Measurements from ENCODE around the gene CPA1. TPM values are rescaled to one million over a fixed set of nuclear protein-coding genes. Genes with fewer than 3 reads are reported as not detected.
"Not testable (repeated sequence)": the region's sequence is repeated elsewhere in the genome, so short reads cannot be mapped to it uniquely, and the experiment has no call there.

Gene CPA1
- total RNA-seq, 1 experiment from 2014 or later: not detected

- DNase-seq (ENCODE audit: low spot score): no peak
Observed at GRCh38 chr7:130372402-130373165, 7.7 kb upstream of the CPA1 start.

DNA sequence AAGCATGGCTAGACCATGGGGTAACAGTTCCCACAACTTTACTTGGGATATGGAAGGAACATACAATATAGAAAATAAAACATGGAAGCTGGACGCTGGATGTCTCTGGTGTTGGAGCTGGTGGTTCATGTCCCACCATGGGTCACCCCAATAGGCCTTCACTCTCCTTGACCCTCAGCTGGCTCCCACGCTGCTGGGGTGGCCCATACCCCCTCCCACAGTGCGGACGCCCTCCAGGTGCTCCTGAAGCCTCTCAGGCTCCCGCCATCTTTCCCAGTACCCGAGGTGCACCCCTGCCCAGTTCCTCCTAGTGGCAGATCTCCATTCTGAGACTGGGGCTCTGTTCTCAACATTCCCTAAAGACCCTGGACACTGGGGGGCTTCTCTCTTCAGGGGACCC lies 5.8 kb upstream of the CPA1 start:
- no peak for DNase-seq (ENCODE audit: low spot score)

DNA sequence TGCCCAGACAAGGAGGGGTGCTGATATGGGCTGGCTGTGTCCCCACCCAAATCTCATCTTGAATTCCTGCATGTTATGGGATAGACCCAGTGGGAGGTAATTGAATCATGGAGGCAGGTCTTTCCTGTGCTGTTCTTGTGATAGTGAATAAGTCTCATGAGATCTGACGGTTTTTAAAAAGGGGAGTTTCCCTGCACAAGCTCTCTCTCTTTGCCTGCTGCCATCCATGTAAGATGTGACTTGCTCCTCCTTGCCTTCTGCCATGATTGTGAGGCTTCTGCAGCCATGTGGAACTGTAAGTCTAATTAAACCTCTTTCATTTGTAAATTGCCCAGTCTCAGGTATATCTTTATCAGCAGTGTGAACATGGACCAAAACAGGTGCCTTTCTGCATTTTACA lies 3.8 kb upstream of the CPA1 start:
- DNase-seq (ENCODE audit: low spot score): not testable (repeated sequence)

GRCh38 chr7:130377178-130377577 lies 3.1 kb upstream of the CPA1 start:
- no peak for DNase-seq (ENCODE audit: low spot score)

DNA sequence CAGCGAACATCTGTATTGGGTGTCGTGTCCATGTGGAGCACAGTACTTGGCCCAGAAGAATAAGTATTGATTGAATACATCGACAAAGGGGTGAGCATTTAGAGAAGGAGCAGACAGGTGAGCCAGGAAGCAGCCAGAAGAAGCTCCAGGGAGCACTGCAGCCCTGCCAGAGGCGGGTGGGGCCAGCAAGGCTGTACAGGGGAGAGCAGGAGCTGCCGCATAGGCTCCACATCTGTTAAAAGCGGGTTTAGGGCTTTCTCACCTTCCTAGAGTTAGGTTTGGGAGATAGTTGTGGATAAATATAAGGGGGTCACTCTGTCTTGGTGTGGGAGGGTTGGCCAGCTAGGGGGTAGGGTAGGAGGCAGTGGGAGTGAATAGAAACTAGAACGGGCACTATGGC lies 1.3 kb upstream of the CPA1 start:
- DNase-seq (ENCODE audit: low spot score): no peak

DNA sequence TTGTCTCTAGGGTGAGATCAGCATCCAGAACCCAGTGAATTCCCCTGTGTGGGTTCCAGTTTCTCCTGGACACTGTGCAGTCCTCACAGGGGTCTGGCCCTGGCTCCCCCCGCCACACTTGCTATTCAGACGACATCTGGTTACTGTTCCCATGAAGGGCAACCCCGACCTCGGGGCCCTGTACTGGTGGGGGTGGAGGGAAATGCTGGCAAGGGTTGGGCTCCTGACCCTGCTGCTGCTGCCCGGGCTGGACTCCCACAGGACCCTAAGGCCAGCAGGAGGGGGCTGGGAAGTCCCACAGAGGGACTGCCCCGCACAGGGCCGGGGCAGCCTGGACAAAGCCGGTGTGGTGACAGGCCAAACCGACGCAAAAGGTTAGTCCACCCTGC lies 768 bp upstream of the CPA1 start:
- no peak for DNase-seq (ENCODE audit: low spot score)

DNA sequence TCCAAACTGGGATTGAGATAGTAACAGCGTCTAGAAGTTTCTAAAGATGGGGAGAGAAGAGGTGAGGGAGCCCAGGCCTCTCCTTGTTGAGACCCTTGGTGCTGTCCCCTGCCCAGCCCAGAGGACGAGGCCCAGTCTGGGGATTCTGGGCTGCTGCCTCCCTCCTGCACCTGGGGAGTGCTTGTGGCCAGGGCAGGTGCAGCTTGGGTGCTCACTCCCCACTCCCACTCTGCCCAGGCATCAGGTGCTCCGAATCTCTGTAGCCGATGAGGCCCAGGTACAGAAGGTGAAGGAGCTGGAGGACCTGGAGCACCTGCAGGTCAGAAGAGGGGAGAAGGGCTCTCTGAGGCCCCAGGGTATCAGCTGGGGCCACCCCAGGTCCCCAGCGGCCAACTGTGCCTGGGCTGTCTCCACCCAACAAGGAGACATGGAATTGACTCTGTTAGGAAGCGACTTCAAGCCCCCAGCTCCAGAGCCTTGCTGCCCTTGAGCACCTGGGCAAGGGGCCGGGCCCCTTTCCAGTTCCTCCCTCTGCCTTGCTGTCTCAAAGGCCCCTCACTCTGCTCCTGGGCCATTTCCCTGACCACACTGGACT lies 664 bp downstream of the CPA1 start:
- no peak for DNase-seq (ENCODE audit: low spot score)

GRCh38 chr7:130381468-130382312 lies 1.4 kb downstream of the CPA1 start:
- DNase-seq (ENCODE audit: low spot score): no peak

GRCh38 chr7:130383187-130383980 lies 3.1 kb downstream of the CPA1 start:
- DNase-seq (ENCODE audit: low spot score): no peak

DNA sequence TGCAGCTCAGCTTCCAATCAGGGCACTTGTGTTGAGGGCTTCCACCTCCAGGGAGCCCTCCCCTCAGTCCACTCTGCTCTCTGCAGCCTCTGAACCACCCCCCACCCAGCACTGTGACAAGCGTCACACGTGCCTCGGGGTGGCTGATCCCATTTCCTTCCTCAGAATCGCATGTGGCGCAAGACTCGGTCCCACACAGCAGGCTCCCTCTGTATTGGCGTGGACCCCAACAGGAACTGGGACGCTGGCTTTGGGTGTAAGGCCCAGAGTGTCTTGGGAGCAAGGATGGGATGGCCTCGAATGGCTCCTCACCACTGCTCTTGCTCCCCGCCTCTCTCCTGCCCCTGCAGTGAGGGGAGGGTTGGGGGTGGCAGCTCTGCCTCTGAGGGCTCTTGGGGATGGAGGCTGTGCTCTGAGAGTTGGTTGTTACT lies 4.1 kb downstream of the CPA1 start:
- DNase-seq (ENCODE audit: low spot score): no peak

DNA sequence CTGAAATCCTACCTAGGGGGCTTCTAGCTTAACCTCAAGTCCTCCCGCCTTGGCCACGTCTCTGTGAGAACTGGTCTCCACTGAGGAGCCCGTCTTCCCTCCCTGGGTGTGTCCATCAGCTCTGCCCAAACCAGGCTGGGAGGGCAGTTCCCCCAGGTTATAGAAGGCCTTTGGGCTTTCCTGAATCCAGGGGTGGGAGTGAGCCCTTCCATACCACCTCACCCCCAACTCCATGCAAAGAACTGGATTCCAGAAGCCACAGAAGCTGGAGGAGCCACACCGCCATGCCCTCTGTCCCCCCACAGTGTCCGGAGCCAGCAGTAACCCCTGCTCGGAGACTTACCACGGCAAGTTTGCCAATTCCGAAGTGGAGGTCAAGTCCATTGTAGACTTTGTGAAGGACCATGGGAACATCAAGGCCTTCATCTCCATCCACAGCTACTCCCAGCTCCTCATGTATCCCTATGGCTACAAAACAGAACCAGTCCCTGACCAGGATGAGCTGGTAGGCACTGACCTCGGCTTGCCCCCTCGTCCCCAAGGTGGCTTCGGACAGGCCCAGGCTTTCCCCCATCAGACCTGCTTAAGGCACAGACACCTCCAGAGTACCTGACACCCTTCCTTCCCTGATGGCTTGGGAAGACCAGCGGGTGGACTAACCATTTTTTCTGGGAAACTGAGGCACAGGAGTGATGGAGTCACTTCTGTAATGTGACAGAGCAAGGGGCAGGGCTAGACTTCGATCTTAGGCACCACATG lies 4.7 kb downstream of the CPA1 start:
- no peak for DNase-seq (ENCODE audit: low spot score)

- DNase-seq (ENCODE audit: low spot score): no peak
Observed at GRCh38 chr7:130385600-130386066, 5.3 kb downstream of the CPA1 start.

DNA sequence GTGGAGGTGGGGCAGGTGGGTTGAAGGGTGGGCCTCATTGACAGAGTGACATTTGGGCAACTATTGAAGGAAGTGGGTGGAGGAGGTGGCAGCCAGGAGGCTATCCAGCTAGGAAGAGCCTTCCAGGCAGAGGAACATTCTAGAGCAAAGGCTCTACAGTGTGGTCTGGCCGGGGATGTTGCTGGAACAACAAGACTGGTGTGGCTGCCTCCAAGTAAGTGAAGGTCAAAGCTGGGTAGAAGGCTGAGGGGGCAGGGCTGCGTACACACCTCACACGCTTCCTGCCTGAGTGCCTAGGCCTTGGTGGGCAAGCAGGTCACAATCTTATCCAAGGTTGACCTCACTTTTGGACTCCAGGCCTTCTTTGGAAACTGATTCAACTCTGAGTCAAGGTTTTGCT lies 6.6 kb downstream of the CPA1 start:
- DNase-seq (ENCODE audit: low spot score): no peak

GRCh38 chr7:130387306-130387627 lies 7.0 kb downstream of the CPA1 start:
- DNase-seq (ENCODE audit: low spot score): no peak

DNA sequence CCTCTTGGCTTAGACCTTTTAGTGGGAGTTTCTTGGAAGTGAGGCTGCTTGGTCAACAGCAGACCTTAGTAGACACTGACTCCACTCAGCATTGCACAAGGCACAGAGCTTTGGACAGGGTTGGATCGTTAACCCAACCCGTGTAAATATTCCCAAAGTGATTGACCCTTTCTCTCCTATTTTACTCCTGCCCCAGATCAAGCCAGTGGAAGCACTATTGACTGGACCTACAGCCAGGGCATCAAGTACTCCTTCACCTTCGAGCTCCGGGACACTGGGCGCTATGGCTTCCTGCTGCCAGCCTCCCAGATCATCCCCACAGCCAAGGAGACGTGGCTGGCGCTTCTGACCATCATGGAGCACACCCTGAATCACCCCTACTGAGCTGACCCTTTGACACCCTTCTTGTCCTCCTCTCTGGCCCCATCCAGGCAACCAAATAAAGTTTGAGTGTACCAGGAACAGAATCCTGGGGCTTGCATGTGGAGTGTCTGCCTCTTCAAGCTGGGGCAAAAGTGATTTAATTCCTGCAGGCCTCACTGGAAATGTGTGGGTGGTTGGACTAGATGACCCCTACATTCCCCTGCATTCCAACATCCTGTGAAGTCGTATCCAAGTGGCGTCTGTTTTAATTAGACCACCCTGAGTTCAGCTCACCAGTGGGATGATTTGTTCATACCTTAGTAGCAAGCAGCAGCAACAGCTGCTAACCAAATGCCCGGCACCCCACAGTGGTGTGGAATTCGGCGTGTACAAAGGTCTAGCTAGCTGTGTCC lies 7.5 kb downstream of the CPA1 start:
- DNase-seq (ENCODE audit: low spot score): no peak

DNA sequence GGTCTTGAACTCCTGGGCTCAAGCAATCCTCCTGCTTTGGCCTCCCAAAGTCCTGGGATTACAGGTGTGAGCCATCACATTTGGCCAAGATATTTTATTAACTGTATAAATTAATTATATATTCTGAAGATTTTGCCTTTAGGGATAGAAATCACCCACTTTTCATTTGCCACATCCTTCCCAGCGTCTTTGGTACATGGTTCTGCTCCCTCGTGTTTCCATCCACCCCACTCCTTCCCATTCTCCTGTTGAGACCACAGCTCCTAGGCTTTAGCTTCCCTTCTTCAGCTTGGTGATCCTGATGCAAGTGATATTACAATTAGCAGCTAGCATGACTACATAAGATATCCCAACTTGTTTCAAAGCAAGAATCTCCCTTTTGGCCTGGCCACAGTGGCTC lies 8.4 kb downstream of the CPA1 start:
- DNase-seq (ENCODE audit: low spot score): no peak

GRCh38 chr7:130390486-130390885 lies 10.2 kb downstream of the CPA1 start:
- no peak for DNase-seq (ENCODE audit: low spot score)

DNA sequence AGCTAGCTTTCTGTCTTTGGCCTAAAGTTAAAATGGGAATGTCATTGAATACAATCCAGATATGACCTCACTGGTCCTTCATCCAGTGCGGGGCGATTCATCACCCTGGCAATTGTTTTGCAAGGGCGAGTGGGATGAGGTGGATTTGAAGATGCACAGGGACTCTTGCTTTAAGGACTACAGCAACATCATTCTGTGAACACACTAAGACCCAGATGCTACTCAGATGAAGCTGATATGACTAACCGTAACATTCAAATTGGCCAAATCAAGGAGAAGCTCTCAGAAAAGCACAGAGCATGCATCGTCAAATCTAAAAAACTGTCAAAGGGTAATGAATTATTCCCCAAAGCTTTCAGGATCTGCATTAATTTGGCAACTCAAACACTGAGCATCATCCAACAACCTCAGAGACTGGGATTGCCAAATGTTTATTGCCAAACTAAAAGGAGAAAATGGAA lies 12.8 kb downstream of the CPA1 start:
- no peak for DNase-seq (ENCODE audit: low spot score)

DNA sequence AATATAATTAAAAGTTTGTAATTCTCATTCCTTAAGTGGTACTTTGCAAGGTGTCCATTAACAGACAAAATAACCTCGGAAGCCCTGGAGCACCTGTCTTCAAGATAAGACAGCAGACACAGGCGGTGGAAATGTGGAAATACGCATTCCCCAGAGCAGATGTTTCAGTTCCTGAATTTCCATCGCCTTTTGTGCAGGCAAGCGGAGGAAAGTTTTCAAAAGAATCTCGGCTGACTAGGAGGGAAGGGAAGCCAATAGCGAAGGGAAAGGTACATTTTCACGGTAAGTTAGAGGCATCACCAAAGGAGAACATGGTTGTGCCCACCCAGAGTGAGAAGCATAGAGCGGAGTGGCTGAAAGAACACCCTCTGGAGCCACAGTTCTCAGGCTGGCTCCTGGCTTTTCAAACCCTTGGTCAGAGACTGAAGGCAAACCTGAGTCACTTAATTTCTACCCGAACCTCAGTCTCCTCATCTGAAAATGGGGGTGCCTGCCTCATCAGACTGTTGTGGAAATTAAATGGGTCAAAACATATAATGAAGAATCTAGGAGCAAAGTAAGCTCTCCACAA lies 13.6 kb downstream of the CPA1 start:
- DNase-seq (ENCODE audit: low spot score): no peak
